IMR-90 (cell line): ENCODE measurements around the gene IZUMO4. TPM values are rescaled to one million over a fixed set of nuclear protein-coding genes. Genes with fewer than 3 reads are reported as not detected.

Experiments used
- CTCF ChIP-seq: conservative IDR thresholded peaks from 2 replicates; pipeline ENCODE4 v1.5.1; 2012; ENCODE audit warnings: mild to moderate bottlenecking, low read depth, low read length, improper control_type of control experiment
- polyA plus RNA-seq, 3 experiments: library from polyadenylated mRNA; depleted of rRNA; stranded (reverse); fragments of >200 nt; gene quantifications; 2 replicates each; pipeline ENCODE4 v1.2.3, GENCODE V29; 2012; ENCODE audit warnings: low replicate concordance in 1 of 3
- total RNA-seq: library from RNA; depleted of rRNA; stranded (reverse); fragments of >200 nt; gene quantifications from 2 replicates; pipeline ENCODE4 v1.2.3, GENCODE V29; 2012

Gene IZUMO4
- total and polyA plus RNA-seq, 2 of the 4 experiments (the other 2 are of a cell fraction) = 0.72 to 2.8 TPM

GRCh38 chr19:2060884-2061494, 35.7 kb upstream of the IZUMO4 start (continued):
- TF ChIP-seq CTCF = no peak
